Upper lobe of left lung (tissue), 4 donors: ENCODE results near the gene GPR180.

Experiments used
- CTCF ChIP-seq, 6 experiments: fragments of 450-650 bp in 4 of 6; fragments of 200-600 bp in 2 of 6; sonication (generic) in 2 of 6; IDR thresholded peaks; one replicate each; pipeline ENCODE4 v1.5.1; 2016 to 2019; ENCODE audit warnings: antibody characterized with exemption in 6 of 6
- POLR2A ChIP-seq, 4 donors: fragments of 450-650 bp; IDR thresholded peaks; one replicate each; pipeline ENCODE4 v1.5.1; 2016 to 2017; ENCODE audit warnings: antibody characterized with exemption in 4 of 4, mild to moderate bottlenecking in 2 of 4

GRCh38 chr13:94561126-94561525 lies 40.5 kb upstream of the GPR180 start:
- TF ChIP-seq CTCF (IDR thresholded peaks at IDR 0.05) (no peak), POLR2A (IDR thresholded peaks at IDR 0.05) (no peak)
